Adipocyte (in vitro differentiated cells): ENCODE data around the gene P2RY6.

Source experiments
- DNase-seq: peaks from one replicate; pipeline ENCODE4 v3.0.0-alpha.2; 2015; ENCODE audit warnings: low read depth
- H3K27me3 ChIP-seq: replicated peaks from 2 replicates; pipeline ENCODE4 v1.7.0; 2013; ENCODE audit warnings: mild to moderate bottlenecking, low read length, moderate library complexity; ENCODE audit not compliant: control insufficient read depth, insufficient read depth
- H3K36me3 ChIP-seq: 2 replicates; pipeline ENCODE4 v1.7.0; 2013; ENCODE audit warnings: low read length, mild to moderate bottlenecking, moderate library complexity; ENCODE audit not compliant: control insufficient read depth, insufficient read depth, severe bottlenecking
- H3K4me1 ChIP-seq: 2 replicates; pipeline ENCODE4 v1.7.0; 2013; ENCODE audit warnings: mild to moderate bottlenecking, low read length, moderate library complexity; ENCODE audit not compliant: control insufficient read depth, insufficient read depth
- H3K4me3 ChIP-seq: 2 replicates; pipeline ENCODE4 v1.7.0; 2013; ENCODE audit warnings: mild to moderate bottlenecking, low read length, moderate library complexity
- H3K9ac ChIP-seq: 2 replicates; pipeline ENCODE4 v1.7.0; 2013; ENCODE audit warnings: mild to moderate bottlenecking, low read length, moderate library complexity
- H3K9me3 ChIP-seq: 2 replicates; pipeline ENCODE4 v1.7.0; 2013; ENCODE audit warnings: mild to moderate bottlenecking, low read length, moderate library complexity; ENCODE audit not compliant: control insufficient read depth

P2RY6 gene

DNA sequence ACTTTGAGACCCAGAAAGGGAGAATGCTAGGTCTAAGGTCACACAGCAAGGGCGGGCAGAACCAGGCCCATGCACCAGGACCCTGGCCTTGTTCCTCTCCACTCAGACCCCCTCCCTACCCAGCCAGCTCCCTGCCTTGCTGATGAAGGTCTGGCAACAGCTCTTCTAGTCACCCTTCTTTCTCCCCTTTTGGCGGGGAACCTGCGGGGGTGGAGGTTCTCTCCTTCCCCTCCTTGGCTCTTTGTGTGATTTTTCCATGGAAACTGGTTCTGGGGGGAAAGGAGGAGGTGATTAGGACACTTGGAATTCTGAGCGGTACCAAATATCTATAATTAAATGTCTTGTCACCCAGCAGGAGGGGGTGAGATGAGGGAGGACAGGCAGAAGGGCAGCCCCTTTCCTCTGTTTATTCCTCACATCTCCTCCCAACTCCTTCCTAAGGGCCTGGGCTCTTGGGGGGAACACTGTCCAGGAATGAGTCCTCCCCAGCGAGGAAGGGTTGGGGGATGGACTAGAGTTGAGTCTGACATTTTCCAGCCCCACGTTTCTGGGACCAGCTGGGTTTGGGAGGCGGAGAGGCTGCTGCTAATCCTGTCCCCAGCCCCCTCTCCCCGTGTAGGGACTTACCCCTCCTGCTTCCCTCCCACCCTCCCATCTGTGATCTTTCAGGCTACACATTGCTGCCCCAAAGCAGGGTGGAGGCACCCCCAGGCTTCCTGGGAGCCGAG is 43.3 kb downstream of the P2RY6 start:
- Histone ChIP-seq H3K9ac (peak overlapping the region; percentile 99), H3K4me3 (peak overlapping the region; percentile 16), H3K36me3 (peaks cover 5% of the 10 kb centered on the region), H3K4me1 (peaks cover 82% of the 10 kb centered on the region), H3K9me3 (no peaks in the 10 kb centered on the region), H3K27me3 (no peaks in the 10 kb centered on the region)
- no peak for DNase-seq

DNA sequence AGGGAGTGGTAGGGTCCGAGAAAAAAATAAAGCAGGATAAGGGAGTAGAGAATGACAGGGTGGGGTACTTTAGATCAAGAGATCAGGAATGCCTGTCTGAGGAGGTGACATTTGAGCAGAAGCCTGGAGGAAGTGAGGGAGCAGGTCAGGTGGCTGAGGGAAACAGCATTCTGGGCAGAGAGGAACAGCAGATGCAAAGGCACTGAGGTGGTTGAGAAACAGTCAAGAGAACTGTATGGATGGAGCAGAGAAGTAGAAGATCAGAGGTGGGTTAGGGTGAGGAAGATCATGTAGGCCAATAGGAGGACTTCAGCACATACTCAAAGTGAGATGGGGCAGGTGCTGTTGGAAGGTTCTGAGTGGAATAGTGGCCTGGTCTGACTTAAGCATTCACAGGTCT is 44.3 kb downstream of the P2RY6 start:
- H3K9ac ChIP-seq: no peak overlapping the region
- no peaks in the 10 kb centered on the region for H3K27me3 ChIP-seq
- H3K9me3 ChIP-seq: no peaks in the 10 kb centered on the region
- no peaks in the 10 kb centered on the region for H3K36me3 ChIP-seq
- H3K4me1 ChIP-seq: peaks cover 82% of the 10 kb centered on the region
- no peak overlapping the region for H3K4me3 ChIP-seq
- no peak for DNase-seq

GRCh38 chr11:73317373-73317772 is 45.2 kb downstream of the P2RY6 start:
- DNase-seq: no peak
- Histone ChIP-seq H3K27me3 (no peaks in the 10 kb centered on the region), H3K4me3 (no peak overlapping the region), H3K9me3 (no peaks in the 10 kb centered on the region), H3K9ac (peak overlapping the region; percentile 43), H3K36me3 (no peaks in the 10 kb centered on the region), H3K4me1 (peaks cover 83% of the 10 kb centered on the region)

DNA sequence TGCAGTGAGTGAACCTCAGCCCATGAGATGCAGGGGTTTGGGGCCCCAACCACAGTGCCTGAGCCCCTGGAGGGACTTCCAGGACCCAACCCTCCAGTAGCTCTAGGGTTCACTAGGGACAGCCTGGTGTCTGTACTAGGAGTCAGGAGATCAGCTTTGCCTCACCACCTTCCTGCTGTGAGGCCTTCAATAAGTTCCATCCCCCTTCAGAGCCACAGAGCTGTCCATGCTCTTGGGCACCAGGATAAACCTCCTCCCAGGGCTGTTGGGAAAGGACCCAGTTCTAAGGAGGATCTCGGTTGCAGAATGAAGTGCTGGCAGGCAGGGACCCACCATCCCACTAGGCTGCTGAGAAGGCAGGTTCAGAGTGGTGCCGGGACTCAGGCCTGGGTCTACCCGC is 45.7 kb downstream of the P2RY6 start:
- no peak overlapping the region for H3K4me3 ChIP-seq
- no peaks in the 10 kb centered on the region for H3K36me3 ChIP-seq
- no peak for DNase-seq
- no peaks in the 10 kb centered on the region for H3K27me3 ChIP-seq
- H3K4me1 ChIP-seq: peaks cover 83% of the 10 kb centered on the region
- peak overlapping the region; percentile 43 for H3K9ac ChIP-seq
- no peaks in the 10 kb centered on the region for H3K9me3 ChIP-seq

GRCh38 chr11:73318501-73319011 is 46.4 kb downstream of the P2RY6 start:
- Histone ChIP-seq H3K36me3 (no peaks in the 10 kb centered on the region), H3K27me3 (no peaks in the 10 kb centered on the region), H3K9ac (no peak overlapping the region), H3K9me3 (no peaks in the 10 kb centered on the region), H3K4me1 (peaks cover 83% of the 10 kb centered on the region), H3K4me3 (no peak overlapping the region)
- no peak for DNase-seq

GRCh38 chr11:73320763-73321603 is 48.8 kb downstream of the P2RY6 start:
- H3K4me1 ChIP-seq: peaks cover 83% of the 10 kb centered on the region
- no peaks in the 10 kb centered on the region for H3K36me3 ChIP-seq
- no peaks in the 10 kb centered on the region for H3K9me3 ChIP-seq

GRCh38 chr11:73321604-73322381 is 49.7 kb downstream of the P2RY6 start:
- Histone ChIP-seq H3K36me3 (no peaks in the 10 kb centered on the region), H3K9ac (peak overlapping the region; percentile 82), H3K4me3 (peak overlapping the region; percentile 35), H3K9me3 (no peaks in the 10 kb centered on the region), H3K27me3 (no peaks in the 10 kb centered on the region), H3K4me1 (peaks cover 80% of the 10 kb centered on the region)
- DNase-seq: peak; percentile 68

More at GRCh38 chr11:73320763-73321603, 48.8 kb downstream of the P2RY6 start:
- Histone ChIP-seq H3K27me3 (no peaks in the 10 kb centered on the region), H3K4me3 (peak overlapping the region; percentile 35), H3K9ac (peak overlapping the region; percentile 82)
- DNase-seq: no peak

GRCh38 chr11:73322382-73323306 is 50.5 kb downstream of the P2RY6 start:
- H3K27me3 ChIP-seq: no peaks in the 10 kb centered on the region
- peaks cover 80% of the 10 kb centered on the region for H3K4me1 ChIP-seq
- H3K9me3 ChIP-seq: no peaks in the 10 kb centered on the region
- peak; percentile 50 for DNase-seq
- no peaks in the 10 kb centered on the region for H3K36me3 ChIP-seq
- H3K4me3 ChIP-seq: peak overlapping the region; percentile 39
- peak overlapping the region; percentile 82 for H3K9ac ChIP-seq

- H3K4me1 ChIP-seq: peaks cover 74% of the 10 kb centered on the region
- DNase-seq: peak; percentile 89
- peak overlapping the region; percentile 82 for H3K9ac ChIP-seq
- H3K36me3 ChIP-seq: no peaks in the 10 kb centered on the region
- H3K4me3 ChIP-seq: peak overlapping the region; percentile 39
- no peaks in the 10 kb centered on the region for H3K27me3 ChIP-seq
- H3K9me3 ChIP-seq: no peaks in the 10 kb centered on the region
Observed at GRCh38 chr11:73323464-73323863, 51.3 kb downstream of the P2RY6 start.

- Histone ChIP-seq H3K4me1 (peaks cover 70% of the 10 kb centered on the region), H3K9me3 (no peaks in the 10 kb centered on the region), H3K27me3 (no peaks in the 10 kb centered on the region), H3K4me3 (peak overlapping the region; percentile 26), H3K9ac (peak overlapping the region; percentile 82), H3K36me3 (no peaks in the 10 kb centered on the region)
- no peak for DNase-seq
Observed at GRCh38 chr11:73324116-73324515, 52.0 kb downstream of the P2RY6 start.
